HL-60 (cell line): ENCODE results near the gene ACSL5.

Experiments used
- DNase-seq, 2 experiments: peaks; one replicate each; pipeline ENCODE4 v3.0.0-alpha.2; 2010 to 2020; ENCODE audit warnings: low read depth in 1 of 2, low spot score in 1 of 2
- H3K27ac ChIP-seq: fragments of 250-450 bp; sonication (Bioruptor Pico); replicated peaks from 2 replicates; pipeline ENCODE4 v1.5.1; 2020; ENCODE audit warnings: mild to moderate bottlenecking, moderate library complexity
- H3K27me3 ChIP-seq: fragments of 250-450 bp; sonication (Bioruptor Pico); 2 replicates; pipeline ENCODE4 v1.5.1; 2021; ENCODE audit warnings: mild to moderate bottlenecking, moderate library complexity; ENCODE audit not compliant: insufficient read depth, poor library complexity, severe bottlenecking
- H3K4me3 ChIP-seq: replicated peaks from 2 replicates; pipeline ENCODE4 v1.5.1; 2011; ENCODE audit warnings: mild to moderate bottlenecking, control low read depth, low read length; ENCODE audit not compliant: insufficient read depth
- GABPA ChIP-seq: IDR thresholded peaks from 2 replicates; pipeline ENCODE4 v1.6.1; 2012; ENCODE audit warnings: low read depth
- POLR2AphosphoS5 ChIP-seq: IDR thresholded peaks from 2 replicates; pipeline ENCODE4 v1.6.1; 2012; ENCODE audit warnings: low read depth
- SPI1 ChIP-seq: IDR thresholded peaks from 2 replicates; pipeline ENCODE4 v1.6.1; 2012; ENCODE audit warnings: low read depth, mild to moderate bottlenecking, borderline replicate concordance
- TF ChIP-seq, protein P1 (sequence below): IDR thresholded peaks from one replicate; pipeline ENCODE4 v1.5.1; 2011; ENCODE audit warnings: low read length, control low read depth, inconsistent platforms; ENCODE audit not compliant: insufficient read depth
- TF ChIP-seq, protein P2 (sequence below): IDR thresholded peaks from 2 replicates; pipeline ENCODE4 v1.6.1; 2012; ENCODE audit warnings: low read depth; ENCODE audit not compliant: insufficient replicate concordance

Gene ACSL5

DNA sequence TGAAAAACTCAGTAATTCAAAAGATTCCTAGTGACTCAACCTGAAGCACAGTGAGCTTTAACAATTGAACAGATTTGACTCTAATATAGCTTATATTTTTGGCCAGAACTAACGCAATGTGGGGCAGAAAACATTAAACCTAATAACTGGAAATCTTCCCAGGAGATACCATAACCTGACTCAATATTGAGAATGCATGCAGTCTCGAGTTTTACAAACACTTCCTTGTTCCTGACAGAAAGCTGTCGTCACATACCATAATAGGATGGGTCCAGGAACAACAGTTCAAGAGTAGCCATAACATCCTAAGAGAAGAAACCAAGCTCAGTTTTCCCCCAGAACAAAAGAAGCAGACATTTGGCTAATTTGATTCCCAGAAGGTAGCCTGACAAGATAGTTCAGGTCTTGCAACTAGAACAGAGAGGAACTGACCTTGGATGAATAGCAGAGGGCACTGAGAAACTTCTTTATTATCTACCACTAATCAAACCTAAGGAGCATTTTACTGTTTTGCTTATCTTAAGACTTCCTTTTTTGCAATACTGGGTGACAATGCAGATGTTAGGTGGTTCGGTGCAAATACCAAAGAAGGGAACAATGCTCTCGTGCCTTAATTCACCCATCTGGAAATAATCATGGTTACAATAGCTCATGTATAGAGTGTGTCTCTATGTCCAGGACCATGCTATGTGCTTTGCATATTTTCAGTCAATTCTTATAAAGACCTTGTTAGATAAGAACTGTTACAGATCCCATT lies 38.6 kb upstream of the ACSL5 start:
- Histone ChIP-seq H3K27ac (peak overlapping the region; percentile 33), H3K27me3 (no peaks in the 10 kb centered on the region), H3K4me3 (no peak overlapping the region)
- DNase-seq: peak; percentile 3 to 35
- TF ChIP-seq GABPA: no peak
- peak; percentile 44 for TF ChIP-seq SPI1

DNA sequence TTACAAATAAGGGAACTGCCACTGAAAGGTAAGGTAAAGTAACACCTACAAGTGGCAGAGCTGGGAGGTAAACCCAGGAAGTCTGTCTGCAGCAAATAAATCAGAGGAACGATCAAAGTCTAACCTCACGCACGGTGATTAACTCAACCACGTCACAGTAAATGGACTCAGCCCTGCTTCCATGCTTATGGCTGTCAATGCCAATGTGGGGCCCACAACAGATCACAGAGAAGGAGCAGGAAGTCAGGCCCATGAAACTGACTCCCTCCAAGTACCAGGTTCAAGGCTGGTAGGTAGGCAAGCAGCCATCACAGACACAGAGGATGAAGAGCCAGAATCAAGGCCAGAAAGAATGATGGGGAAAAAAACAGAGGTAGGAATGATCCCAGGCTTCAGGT lies 38.0 kb upstream of the ACSL5 start:
- TF ChIP-seq SPI1 (no peak), POLR2AphosphoS5 (no peak), GABPA (no peak)
- TF ChIP-seq, protein P1, sequence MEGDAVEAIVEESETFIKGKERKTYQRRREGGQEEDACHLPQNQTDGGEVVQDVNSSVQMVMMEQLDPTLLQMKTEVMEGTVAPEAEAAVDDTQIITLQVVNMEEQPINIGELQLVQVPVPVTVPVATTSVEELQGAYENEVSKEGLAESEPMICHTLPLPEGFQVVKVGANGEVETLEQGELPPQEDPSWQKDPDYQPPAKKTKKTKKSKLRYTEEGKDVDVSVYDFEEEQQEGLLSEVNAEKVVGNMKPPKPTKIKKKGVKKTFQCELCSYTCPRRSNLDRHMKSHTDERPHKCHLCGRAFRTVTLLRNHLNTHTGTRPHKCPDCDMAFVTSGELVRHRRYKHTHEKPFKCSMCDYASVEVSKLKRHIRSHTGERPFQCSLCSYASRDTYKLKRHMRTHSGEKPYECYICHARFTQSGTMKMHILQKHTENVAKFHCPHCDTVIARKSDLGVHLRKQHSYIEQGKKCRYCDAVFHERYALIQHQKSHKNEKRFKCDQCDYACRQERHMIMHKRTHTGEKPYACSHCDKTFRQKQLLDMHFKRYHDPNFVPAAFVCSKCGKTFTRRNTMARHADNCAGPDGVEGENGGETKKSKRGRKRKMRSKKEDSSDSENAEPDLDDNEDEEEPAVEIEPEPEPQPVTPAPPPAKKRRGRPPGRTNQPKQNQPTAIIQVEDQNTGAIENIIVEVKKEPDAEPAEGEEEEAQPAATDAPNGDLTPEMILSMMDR: no peak
- TF ChIP-seq, protein P2, sequence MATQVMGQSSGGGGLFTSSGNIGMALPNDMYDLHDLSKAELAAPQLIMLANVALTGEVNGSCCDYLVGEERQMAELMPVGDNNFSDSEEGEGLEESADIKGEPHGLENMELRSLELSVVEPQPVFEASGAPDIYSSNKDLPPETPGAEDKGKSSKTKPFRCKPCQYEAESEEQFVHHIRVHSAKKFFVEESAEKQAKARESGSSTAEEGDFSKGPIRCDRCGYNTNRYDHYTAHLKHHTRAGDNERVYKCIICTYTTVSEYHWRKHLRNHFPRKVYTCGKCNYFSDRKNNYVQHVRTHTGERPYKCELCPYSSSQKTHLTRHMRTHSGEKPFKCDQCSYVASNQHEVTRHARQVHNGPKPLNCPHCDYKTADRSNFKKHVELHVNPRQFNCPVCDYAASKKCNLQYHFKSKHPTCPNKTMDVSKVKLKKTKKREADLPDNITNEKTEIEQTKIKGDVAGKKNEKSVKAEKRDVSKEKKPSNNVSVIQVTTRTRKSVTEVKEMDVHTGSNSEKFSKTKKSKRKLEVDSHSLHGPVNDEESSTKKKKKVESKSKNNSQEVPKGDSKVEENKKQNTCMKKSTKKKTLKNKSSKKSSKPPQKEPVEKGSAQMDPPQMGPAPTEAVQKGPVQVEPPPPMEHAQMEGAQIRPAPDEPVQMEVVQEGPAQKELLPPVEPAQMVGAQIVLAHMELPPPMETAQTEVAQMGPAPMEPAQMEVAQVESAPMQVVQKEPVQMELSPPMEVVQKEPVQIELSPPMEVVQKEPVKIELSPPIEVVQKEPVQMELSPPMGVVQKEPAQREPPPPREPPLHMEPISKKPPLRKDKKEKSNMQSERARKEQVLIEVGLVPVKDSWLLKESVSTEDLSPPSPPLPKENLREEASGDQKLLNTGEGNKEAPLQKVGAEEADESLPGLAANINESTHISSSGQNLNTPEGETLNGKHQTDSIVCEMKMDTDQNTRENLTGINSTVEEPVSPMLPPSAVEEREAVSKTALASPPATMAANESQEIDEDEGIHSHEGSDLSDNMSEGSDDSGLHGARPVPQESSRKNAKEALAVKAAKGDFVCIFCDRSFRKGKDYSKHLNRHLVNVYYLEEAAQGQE: no peak
- DNase-seq: no peak
- Histone ChIP-seq H3K27ac (peak overlapping the region; percentile 33), H3K4me3 (no peak overlapping the region), H3K27me3 (no peaks in the 10 kb centered on the region)

DNA sequence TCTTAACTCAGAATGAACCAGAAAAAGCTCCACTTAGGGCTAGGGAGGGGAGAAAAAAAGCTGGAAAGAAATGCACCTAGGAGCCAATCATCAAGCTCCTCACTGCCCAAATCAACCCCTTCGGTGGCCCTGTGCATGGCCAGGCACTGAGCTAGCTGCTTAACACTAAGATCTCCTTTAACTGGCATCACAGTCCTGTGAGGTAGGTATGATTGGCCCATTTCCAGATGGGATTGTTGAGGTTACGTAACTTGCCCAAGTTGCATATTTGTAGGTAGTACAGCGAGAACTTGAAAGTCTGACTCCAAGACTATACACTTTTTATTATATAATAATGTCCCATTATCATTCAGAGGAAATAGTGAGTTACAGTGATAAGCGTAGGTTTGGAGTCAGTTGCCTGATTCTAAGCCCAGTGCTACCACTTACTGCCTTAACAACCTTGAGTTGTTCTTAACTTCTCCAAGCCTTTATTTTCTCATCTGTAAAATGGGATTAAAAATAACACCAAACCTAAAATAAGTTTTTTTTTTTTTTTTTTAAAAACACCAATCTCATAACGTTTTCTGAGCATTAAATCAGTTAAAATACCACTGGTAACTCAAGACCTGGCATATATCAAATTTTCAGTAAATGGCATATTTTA lies 37.2 kb upstream of the ACSL5 start:
- Histone ChIP-seq H3K27ac (no peak overlapping the region), H3K4me3 (no peak overlapping the region), H3K27me3 (no peaks in the 10 kb centered on the region)
- no peak for DNase-seq
- TF ChIP-seq GABPA: no peak
- no peak for TF ChIP-seq SPI1
- TF ChIP-seq POLR2AphosphoS5: no peak
- TF ChIP-seq, protein P2: no peak
- TF ChIP-seq, protein P1: no peak

DNA sequence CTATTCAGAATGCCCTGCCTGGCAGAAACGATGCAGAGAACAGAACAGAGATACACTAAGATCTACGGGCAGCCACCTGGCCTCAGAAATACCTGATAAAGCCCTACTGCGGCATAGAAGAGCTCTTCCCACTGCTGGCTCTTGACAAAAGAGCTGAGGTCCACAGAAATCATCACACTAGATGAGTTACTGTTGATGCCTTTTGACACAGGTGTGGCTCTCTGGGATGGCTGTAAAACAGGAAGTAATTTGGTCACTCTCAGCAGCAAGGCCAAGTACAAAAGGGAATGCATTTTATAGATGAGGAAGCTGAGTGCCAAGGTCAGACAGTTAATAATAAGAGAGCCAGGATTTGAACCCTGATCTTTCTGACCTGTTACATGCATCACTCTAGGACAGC lies 35.0 kb upstream of the ACSL5 start:
- Histone ChIP-seq H3K27me3 (no peaks in the 10 kb centered on the region), H3K27ac (no peak overlapping the region), H3K4me3 (no peak overlapping the region)
- TF ChIP-seq SPI1: no peak
- TF ChIP-seq, protein P1: no peak
- TF ChIP-seq, protein P2: no peak
- no peak for TF ChIP-seq POLR2AphosphoS5
- no peak for DNase-seq
